NCI-H2227 (cell line): Measurements from ENCODE around the gene NEU2.

Experiments used
- DNase-seq: peaks from one replicate; lab custom pipeline; 2025; ENCODE audit not compliant: unreplicated experiment; lab: John Stamatoyannopoulos, UW

Gene NEU2

GRCh38 chr2:233032551-233033320 is at the start of gene NEU2:
Gene NEU2 (plus strand): TSS chr2:233032672. CDS start chr2:233032672, 0 bp downstream.
- no peak for DNase-seq

GRCh38 chr2:232982926-232983668 is 49.4 kb upstream of the NEU2 start:
- no peak for DNase-seq

- DNase-seq = no peak
Observed at GRCh38 chr2:232983669-232984140, 48.8 kb upstream of the NEU2 start.

- no peak for DNase-seq
Observed at GRCh38 chr2:232984451-232985207, 47.8 kb upstream of the NEU2 start.

- DNase-seq = no peak
Observed at GRCh38 chr2:232986155-232986554, 46.3 kb upstream of the NEU2 start.

- no peak for DNase-seq
Observed at GRCh38 chr2:232993231-232993821, 39.1 kb upstream of the NEU2 start.

GRCh38 chr2:232994446-232994845 is 38.0 kb upstream of the NEU2 start:
- DNase-seq = no peak

- no peak for DNase-seq
Observed at GRCh38 chr2:232997749-232998665, 34.5 kb upstream of the NEU2 start.

- DNase-seq = no peak
Observed at GRCh38 chr2:232998666-232998985, 33.8 kb upstream of the NEU2 start.

GRCh38 chr2:232999354-232999753 is 33.1 kb upstream of the NEU2 start:
- DNase-seq = no peak

- no peak for DNase-seq
Observed at GRCh38 chr2:233000886-233001750, 31.4 kb upstream of the NEU2 start.

GRCh38 chr2:233002829-233003657 is 29.4 kb upstream of the NEU2 start:
- no peak for DNase-seq

- no peak for DNase-seq
Observed at GRCh38 chr2:233003658-233004555, 28.6 kb upstream of the NEU2 start.

GRCh38 chr2:233005096-233005495 is 27.4 kb upstream of the NEU2 start:
- DNase-seq = no peak

- DNase-seq = no peak
Observed at GRCh38 chr2:233006648-233007047, 25.8 kb upstream of the NEU2 start.

GRCh38 chr2:233007270-233007669 is 25.2 kb upstream of the NEU2 start:
- no peak for DNase-seq

GRCh38 chr2:233007739-233008138 is 24.7 kb upstream of the NEU2 start:
- no peak for DNase-seq
